H1 (cell line): ENCODE results near the gene OCSTAMP. TPM values are rescaled to one million over a fixed set of nuclear protein-coding genes. Genes with fewer than 3 reads are reported as not detected.

Source experiments
- CTCF ChIA-PET: fragments of 300-600 bp; sonication (Branson Sonifier 250); formaldehyde crosslinking; loops from one replicate; lab custom pipeline; 2021; ENCODE audit not compliant: partially characterized antibody; lab: Charles Lee
- POLR2A ChIA-PET: fragments of 300-600 bp; sonication (Branson Sonifier 250); formaldehyde crosslinking; loops from one replicate; lab custom pipeline; 2021; ENCODE audit warnings: inconsistent platforms; ENCODE audit not compliant: partially characterized antibody; lab: Charles Lee
- DNase-seq, 2 experiments: peaks; one replicate each; pipeline versions ENCODE4 v3.0.0 to v3.0.0-alpha.2; 2010 to 2022; ENCODE audit warnings: low spot score in 2 of 2, low read depth in 1 of 2, mixed read lengths in 1 of 2
- FAIRE-seq: peaks from 2 replicates; lab custom pipeline; 2011; peaks lifted over from hg19 to GRCh38; lab: Jason Lieb, UNC
- H2AFZ ChIP-seq: 2 replicates; pipeline ENCODE4 v1.8.1; 2012; ENCODE audit warnings: low read length, inconsistent platforms
- H2AK5ac ChIP-seq: 2 replicates; pipeline ENCODE4 v1.6.1; 2013; ENCODE audit warnings: low read depth, low read length
- H2BK120ac ChIP-seq: replicated peaks from 2 replicates; pipeline ENCODE3; 2013; ENCODE audit warnings: low read depth, low read length, inconsistent platforms
- H2BK12ac ChIP-seq: 2 replicates; pipeline ENCODE4 v1.6.1; 2013; ENCODE audit warnings: low read depth, low read length
- H2BK15ac ChIP-seq: 2 replicates; pipeline ENCODE4 v1.6.1; 2013; ENCODE audit warnings: low read length
- H2BK20ac ChIP-seq: 2 replicates; pipeline ENCODE4 v1.6.1; 2013; ENCODE audit warnings: low read length
- H2BK5ac ChIP-seq: 2 replicates; pipeline ENCODE4 v1.6.1; 2013; ENCODE audit warnings: low read depth, low read length
- H3K14ac ChIP-seq: 2 replicates; pipeline ENCODE4 v1.6.1; 2013; ENCODE audit warnings: inconsistent platforms; ENCODE audit not compliant: insufficient read length
- H3K18ac ChIP-seq: 2 replicates; pipeline ENCODE4 v1.6.1; 2013; ENCODE audit warnings: low read length; ENCODE audit errors: extremely low read depth
- H3K23ac ChIP-seq: 2 replicates; pipeline ENCODE4 v1.6.1; 2013; ENCODE audit warnings: inconsistent platforms; ENCODE audit not compliant: insufficient read length
- H3K23me2 ChIP-seq: 2 replicates; pipeline ENCODE4 v1.6.1; 2013; ENCODE audit warnings: low read depth, low read length
- H3K27ac ChIP-seq: 2 replicates; pipeline ENCODE4 v1.6.1; 2011; ENCODE audit warnings: low read depth, low read length, inconsistent platforms
- H3K27me3 ChIP-seq, 4 experiments: replicated peaks in 1 of 4; 1 replicate in 1 of 4; 2 replicates in 3 of 4; pipeline versions ENCODE4 v1.6.1 to v1.8.1; 2011 to 2013; ENCODE audit warnings: low read length in 3 of 4, mild to moderate bottlenecking in 3 of 4, inconsistent platforms in 2 of 4, mixed read lengths in 2 of 4, moderate library complexity in 1 of 4; ENCODE audit not compliant: control insufficient read depth in 3 of 4, insufficient read depth in 3 of 4; ENCODE audit errors: extremely low read depth in 1 of 4
- H3K36me3 ChIP-seq, 4 experiments: 2 replicates each; pipeline versions ENCODE4 v1.6.1 to v1.8.1; 2011 to 2013; ENCODE audit warnings: mild to moderate bottlenecking in 4 of 4, low read length in 3 of 4, moderate library complexity in 2 of 4, control low read depth in 1 of 4, inconsistent platforms in 1 of 4; ENCODE audit not compliant: insufficient read depth in 4 of 4, control insufficient read depth in 2 of 4
- H3K4ac ChIP-seq: replicated peaks from 2 replicates; pipeline ENCODE3; 2013; ENCODE audit warnings: low read length, low read depth, mixed read lengths, inconsistent platforms; ENCODE audit not compliant: insufficient read length
- H3K4me1 ChIP-seq, 4 experiments: replicated peaks in 1 of 4; 1 replicate in 1 of 4; 2 replicates in 3 of 4; pipeline versions ENCODE4 v1.6.1 to v1.8.1; 2011 to 2013; ENCODE audit warnings: low read length in 3 of 4, inconsistent platforms in 2 of 4, mixed read lengths in 1 of 4; ENCODE audit not compliant: insufficient read depth in 4 of 4, control insufficient read depth in 3 of 4
- H3K4me2 ChIP-seq, 2 experiments: 2 replicates each; pipeline versions ENCODE4 v1.6.1 to v1.8.1; 2011 to 2013; ENCODE audit warnings: low read depth in 2 of 2, low read length in 2 of 2, control low read depth in 1 of 2, inconsistent platforms in 1 of 2, mild to moderate bottlenecking in 1 of 2; ENCODE audit not compliant: insufficient read depth in 1 of 2
- H3K4me3 ChIP-seq, 4 experiments: fragments of 200-600, 300-600 bp in 1 of 4; sonication (generic), shearing (Covaris generic), sonication (Bioruptor Twin) in 1 of 4; 2 replicates each; pipeline versions ENCODE4 v1.5.1 to v1.8.1; 2011 to 2016; ENCODE audit warnings: low read length in 4 of 4, low read depth in 3 of 4, control low read depth in 2 of 4, inconsistent platforms in 2 of 4, mild to moderate bottlenecking in 2 of 4, mixed read lengths in 1 of 4, moderate library complexity in 1 of 4; ENCODE audit not compliant: insufficient read depth in 2 of 4; ENCODE audit errors: extremely low read depth in 1 of 4
- H3K56ac ChIP-seq: replicated peaks from 2 replicates; pipeline ENCODE3; 2013; ENCODE audit warnings: low read depth, mild to moderate bottlenecking, mixed read lengths, low read length, inconsistent platforms; ENCODE audit not compliant: insufficient read length
- H3K79me1 ChIP-seq: 2 replicates; pipeline ENCODE4 v1.6.1; 2013; ENCODE audit warnings: low read depth, low read length, control low read depth
- H3K79me2 ChIP-seq, 2 experiments: 2 replicates each; pipeline versions ENCODE4 v1.6.1 to v1.8.1; 2012 to 2013; ENCODE audit warnings: low read length in 2 of 2, mild to moderate bottlenecking in 2 of 2, inconsistent platforms in 1 of 2; ENCODE audit not compliant: insufficient read depth in 2 of 2, control insufficient read depth in 1 of 2
- H3K9ac ChIP-seq, 4 experiments: replicated peaks in 1 of 4; 1 replicate in 1 of 4; 2 replicates in 3 of 4; pipeline versions ENCODE4 v1.6.1 to v1.8.1; 2011 to 2013; ENCODE audit warnings: low read depth in 3 of 4, low read length in 3 of 4, control low read depth in 2 of 4, mild to moderate bottlenecking in 2 of 4, moderate library complexity in 2 of 4, inconsistent platforms in 1 of 4; ENCODE audit errors: extremely low read depth in 1 of 4
- H3K9me3 ChIP-seq, 2 experiments: 2 replicates each; pipeline versions ENCODE4 v1.6.1 to v1.8.1; 2012 to 2013; ENCODE audit warnings: mild to moderate bottlenecking in 2 of 2, moderate library complexity in 2 of 2, control low read depth in 1 of 2, inconsistent platforms in 1 of 2, low read depth in 1 of 2, low read length in 1 of 2, mixed read lengths in 1 of 2; ENCODE audit not compliant: insufficient read depth in 2 of 2
- H4K20me1 ChIP-seq, 2 experiments: replicated peaks in 1 of 2; 2 replicates each; pipeline versions ENCODE3 to v1.8.1; 2011 to 2013; ENCODE audit warnings: inconsistent platforms in 2 of 2, low read length in 2 of 2, mild to moderate bottlenecking in 1 of 2; ENCODE audit not compliant: insufficient read depth in 2 of 2, control insufficient read depth in 1 of 2
- H4K5ac ChIP-seq: 2 replicates; pipeline ENCODE4 v1.6.1; 2013; ENCODE audit warnings: low read length, low read depth, mixed read lengths, inconsistent platforms; ENCODE audit not compliant: insufficient read length
- H4K8ac ChIP-seq: 2 replicates; pipeline ENCODE4 v1.8.0; 2013; ENCODE audit warnings: mild to moderate bottlenecking, moderate library complexity, low read length, inconsistent platforms; ENCODE audit not compliant: insufficient read depth; ENCODE audit errors: extremely low read depth
- H4K91ac ChIP-seq: replicated peaks from 2 replicates; pipeline ENCODE3; 2013; ENCODE audit warnings: low read length, mixed read lengths, inconsistent platforms; ENCODE audit not compliant: insufficient read length
- CBX5 ChIP-seq: fragments of 300-800, 300-1000 bp; sonication (generic); IDR thresholded peaks from 2 replicates; pipeline ENCODE4 v1.7.1; 2016; ENCODE audit warnings: antibody characterized with exemption, low read length, low read depth
- CBX8 ChIP-seq: fragments of 300-800, 300-1000 bp; sonication (generic); IDR thresholded peaks from 2 replicates; pipeline ENCODE4 v1.7.1; 2016; ENCODE audit warnings: low read depth, low read length, borderline replicate concordance
- GTF2F1 ChIP-seq: IDR thresholded peaks from 2 replicates; pipeline ENCODE4 v1.6.1; 2012; ENCODE audit warnings: low read depth, low read length, improper control_type of control experiment, borderline replicate concordance
- JUND ChIP-seq: IDR thresholded peaks from 2 replicates; pipeline ENCODE4 v1.6.1; 2011; ENCODE audit warnings: mild to moderate bottlenecking, improper control_type of control experiment, low read length
- POU5F1 ChIP-seq: IDR thresholded peaks from 2 replicates; pipeline ENCODE4 v1.6.1; 2011; ENCODE audit warnings: low read depth, mild to moderate bottlenecking, low read length, moderate library complexity
- RBBP5 ChIP-seq: IDR thresholded peaks from 2 replicates; pipeline ENCODE4 v1.7.1; 2012; ENCODE audit warnings: low read depth, mild to moderate bottlenecking, inconsistent platforms, low read length, moderate library complexity, borderline replicate concordance
- SIRT6 ChIP-seq: IDR thresholded peaks from one replicate; pipeline ENCODE4 v1.7.1; 2012; ENCODE audit warnings: low read length, inconsistent platforms
- SUZ12 ChIP-seq: fragments of 200-600 bp; sonication (generic); IDR thresholded peaks from 2 replicates; pipeline ENCODE4 v1.6.1; 2012; ENCODE audit warnings: mild to moderate bottlenecking, inconsistent platforms, low read length, moderate library complexity, mixed read lengths
- TBP ChIP-seq: IDR thresholded peaks from 2 replicates; pipeline ENCODE4 v1.6.1; 2011; ENCODE audit warnings: low read depth, low read length, improper control_type of control experiment
- WGBS, 2 experiments: shearing (Covaris generic) in 1 of 2; methylation state at CpG; one replicate each; pipeline versions ENCODE4 v1.1.6 to v1.1.7; 2013 to 2015; ENCODE audit warnings: low lambda C conversion rate in 2 of 2, mixed read lengths in 2 of 2, inconsistent platforms in 1 of 2, low coverage in 1 of 2, missing lambda C conversion rate in 1 of 2; ENCODE audit not compliant: insufficient replicate concordance in 2 of 2, insufficient coverage in 1 of 2, insufficient read length in 1 of 2; ENCODE audit errors: extremely low coverage in 1 of 2, missing lambda C conversion rate in 1 of 2; 5-methylcytosine and 5-hydroxymethylcytosine counted together
- polyA plus RNA-seq, 7 experiments: library from polyadenylated mRNA; depleted of rRNA in 3 of 7; stranded (reverse) in 5 of 7; unstranded in 2 of 7; fragments of >200 nt in 5 of 7; fragments of 200-250 nt in 2 of 7; gene quantifications; 1 replicate in 5 of 7; 2 replicates in 1 of 7; 4 replicates in 1 of 7; pipeline versions ENCODE4 v1.2.1 to v1.2.3, GENCODE V29; 2011 to 2013; ENCODE audit warnings: missing spikeins in 2 of 7, mixed read lengths in 2 of 7
- total RNA-seq: library from RNA; stranded (reverse); fragmentation: NEBNext Ultra II Directional; extraction: Animal tissue kit (Norgen Biotek cat#: 25700); gene quantifications from 2 replicates; pipeline ENCODE4 v1.2.1, GENCODE V29; 2021

The OCSTAMP gene
- total and polyA plus RNA-seq, 2 of the 8 experiments (the other 6 are each of a cell fraction or from before 2014, with no cell fraction given) = 0.09 to 0.13 TPM

GRCh38 chr20:46590443-46590842, 40.0 kb upstream of the OCSTAMP start:
- Histone ChIP-seq H2AK5ac (no peak overlapping the region), H3K9ac (no peak overlapping the region), H2BK5ac (no peak overlapping the region), H2BK15ac (no peak overlapping the region), H3K79me1 (no peaks in the 10 kb centered on the region), H3K56ac (no peak overlapping the region), H2AFZ (no peak overlapping the region), H3K4me2 (no peak overlapping the region), H3K27me3 (no peaks in the 10 kb centered on the region), H3K4ac (no peak overlapping the region), H3K27ac (no peak overlapping the region), H2BK120ac (no peak overlapping the region), H3K14ac (no peak overlapping the region), H3K18ac (no peak overlapping the region), H3K36me3 (0 out of 8 replicates have a peak, but pooled peaks cover 0 to 5% (median 0%) of the 10 kb centered on the region in 4 experiments), H4K91ac (no peak overlapping the region), H3K23ac (no peak overlapping the region), H3K79me2 (no peaks in the 10 kb centered on the region), H3K9me3 (no peaks in the 10 kb centered on the region), H3K23me2 (no peaks in the 10 kb centered on the region; the same call in 1 of the 2 replicates), H3K4me3 (no peak overlapping the region), H4K5ac (no peak overlapping the region), H4K8ac (no peak overlapping the region), H2BK12ac (no peak overlapping the region), H3K4me1 (peaks cover 0 to 8% (median 6%) of the 10 kb centered on the region in 4 experiments; a peak in 4 of 7 replicates), H2BK20ac (no peak overlapping the region), H4K20me1 (no peaks in the 10 kb centered on the region)
- 81% methylated on average over 1 of the region's 1 CpG; no CpG with 5 or more reads in 1 of the 2 experiments for WGBS, 2 experiments
- POLR2A ChIA-PET = no interaction called here
- DNase-seq (no peak), FAIRE-seq (no peak)
- CTCF ChIA-PET = interaction anchor here (1.5 to 2.0 kb wide), 3 partner anchors 8 to 61 kb away, joined by 3 to 4 read pairs (median 3); partner anchors contain the start of gene SLC13A3
- TF ChIP-seq RBBP5 (no peak), TBP (no peak), GTF2F1 (no peak), SUZ12 (no peak), SIRT6 (no peak), JUND (no peak), CBX8 (no peak), POU5F1 (no peak), CBX5 (no peak)
